ENCODE results near the gene OR2F1.

Gene OR2F1

DNA sequence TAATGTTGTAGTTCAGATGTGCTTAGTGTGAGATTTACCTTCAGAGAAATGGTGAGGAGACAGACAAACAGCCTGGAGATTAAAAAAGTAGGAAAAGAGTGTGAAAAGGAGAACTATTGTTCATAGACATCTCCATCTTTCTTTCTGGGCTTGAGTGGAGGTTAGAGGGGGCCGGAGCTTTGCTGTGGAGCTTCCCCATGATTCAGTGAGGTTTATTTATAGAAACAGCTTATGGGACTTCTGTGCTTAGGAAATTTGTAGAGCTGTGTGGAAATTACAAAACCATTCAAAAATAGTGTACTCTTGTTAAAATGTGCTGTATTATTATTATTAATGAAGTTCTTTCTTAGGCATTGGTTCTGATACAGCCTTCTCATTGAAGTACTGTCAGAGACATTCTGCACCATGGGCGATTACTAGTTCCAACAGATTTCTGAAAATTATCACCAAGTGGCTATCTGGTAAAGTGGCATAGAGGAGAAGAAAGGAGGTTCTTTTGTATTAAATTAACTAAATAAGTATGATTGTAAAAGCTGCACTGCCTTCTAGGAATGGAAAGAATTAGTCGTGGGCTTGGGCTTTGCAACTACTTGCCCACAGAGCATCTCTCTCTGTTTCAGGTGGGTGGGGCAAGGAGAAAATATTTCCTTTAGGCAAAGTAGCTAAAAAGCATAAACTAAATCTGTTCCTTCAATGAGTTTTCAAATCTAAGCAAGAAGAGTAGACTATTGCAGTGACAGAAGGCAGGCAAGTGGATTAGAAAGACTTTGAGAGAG, 44.0 kb upstream of the OR2F1 start:
- ChIA-PET CTCF (interaction anchor here (1.0 to 2.3 kb wide), 4 partner anchors 9 to 217 kb away, joined by 3 to 7 read pairs (median 4); partner anchors contain the start of gene TCAF1), POLR2A (no interaction called here)
- DNase-seq (ENCODE audit: extremely low spot score): no peak
- TF ChIP-seq, protein P1, sequence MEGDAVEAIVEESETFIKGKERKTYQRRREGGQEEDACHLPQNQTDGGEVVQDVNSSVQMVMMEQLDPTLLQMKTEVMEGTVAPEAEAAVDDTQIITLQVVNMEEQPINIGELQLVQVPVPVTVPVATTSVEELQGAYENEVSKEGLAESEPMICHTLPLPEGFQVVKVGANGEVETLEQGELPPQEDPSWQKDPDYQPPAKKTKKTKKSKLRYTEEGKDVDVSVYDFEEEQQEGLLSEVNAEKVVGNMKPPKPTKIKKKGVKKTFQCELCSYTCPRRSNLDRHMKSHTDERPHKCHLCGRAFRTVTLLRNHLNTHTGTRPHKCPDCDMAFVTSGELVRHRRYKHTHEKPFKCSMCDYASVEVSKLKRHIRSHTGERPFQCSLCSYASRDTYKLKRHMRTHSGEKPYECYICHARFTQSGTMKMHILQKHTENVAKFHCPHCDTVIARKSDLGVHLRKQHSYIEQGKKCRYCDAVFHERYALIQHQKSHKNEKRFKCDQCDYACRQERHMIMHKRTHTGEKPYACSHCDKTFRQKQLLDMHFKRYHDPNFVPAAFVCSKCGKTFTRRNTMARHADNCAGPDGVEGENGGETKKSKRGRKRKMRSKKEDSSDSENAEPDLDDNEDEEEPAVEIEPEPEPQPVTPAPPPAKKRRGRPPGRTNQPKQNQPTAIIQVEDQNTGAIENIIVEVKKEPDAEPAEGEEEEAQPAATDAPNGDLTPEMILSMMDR (IDR thresholded peaks at IDR 0.05; ENCODE audit: control extremely low read depth, extremely low read depth, low read depth, missing control alignments): no peak

DNA sequence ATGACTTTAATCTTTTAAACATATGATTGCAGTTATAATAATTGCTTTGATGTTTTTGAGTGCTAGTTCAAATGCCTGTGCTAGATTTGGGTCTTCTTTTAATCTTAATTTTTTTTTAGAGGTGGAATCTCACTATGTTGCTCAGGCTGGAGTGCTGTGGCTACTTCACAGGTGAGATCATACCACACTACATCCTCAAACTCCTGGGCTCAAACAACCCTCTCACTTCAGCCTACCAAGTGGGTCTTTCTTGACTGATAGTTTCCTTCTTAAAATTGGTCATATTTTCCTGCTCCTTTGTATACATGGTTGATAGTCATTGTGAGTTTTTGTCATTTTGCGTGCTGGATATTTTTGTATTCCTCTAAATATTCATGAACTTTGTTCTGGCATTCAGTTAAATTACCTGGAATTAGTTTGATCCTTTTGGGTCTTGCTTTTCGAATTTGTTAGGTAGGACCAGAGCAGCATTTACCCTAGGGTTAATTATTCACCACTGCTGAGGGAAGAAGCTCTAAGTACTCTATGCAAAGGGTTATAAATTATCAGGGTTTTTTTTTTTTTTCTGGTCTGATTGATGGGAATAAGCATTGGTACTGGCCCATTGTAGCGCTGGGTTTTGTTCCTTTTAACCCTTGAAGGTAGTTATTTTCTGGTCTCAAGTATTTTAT, 40.6 kb upstream of the OR2F1 start:
- ChIA-PET CTCF (no interaction called here), POLR2A (no interaction called here)
- no peak for DNase-seq (ENCODE audit: extremely low spot score)
- TF ChIP-seq, protein P1 (IDR thresholded peaks at IDR 0.05; ENCODE audit: control extremely low read depth, extremely low read depth, low read depth, missing control alignments): no peak

DNA sequence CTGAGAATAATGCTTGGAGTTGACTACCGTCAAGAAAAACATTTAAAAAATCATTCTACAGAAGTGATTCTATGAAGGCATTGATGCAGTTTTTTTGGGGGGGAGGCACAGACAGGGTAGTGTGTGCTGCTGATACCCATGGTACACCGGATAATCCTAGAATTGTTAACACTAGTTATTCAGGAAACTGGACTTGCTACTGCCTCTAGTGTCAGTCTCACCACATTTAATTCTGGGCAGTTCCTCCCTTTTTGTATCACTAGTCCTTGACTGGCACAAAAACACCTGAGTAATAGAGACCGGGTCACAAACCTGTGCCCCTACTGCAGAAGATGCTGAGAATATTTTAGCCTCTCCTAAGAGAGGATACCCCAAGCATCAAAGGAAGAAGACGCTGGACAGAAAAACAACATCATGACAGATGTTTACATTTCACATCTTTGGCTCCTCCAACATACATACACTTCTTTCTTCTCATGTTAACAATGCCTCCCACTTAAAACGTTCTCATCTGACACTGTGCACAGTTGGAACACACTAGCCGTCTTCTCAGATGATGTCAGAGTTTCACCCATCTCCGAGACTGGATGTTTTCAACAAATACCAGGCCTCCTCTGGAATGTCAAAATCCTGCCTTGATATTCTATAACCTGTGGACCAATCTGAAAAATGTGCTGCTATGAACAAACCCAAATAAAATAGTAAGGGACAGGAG, 39.5 kb upstream of the OR2F1 start:
- POLR2A ChIA-PET: no interaction called here
- CTCF ChIA-PET: no interaction called here
- no peak for DNase-seq (ENCODE audit: extremely low spot score)
- TF ChIP-seq, protein P1 (IDR thresholded peaks at IDR 0.05; ENCODE audit: control extremely low read depth, extremely low read depth, low read depth, missing control alignments): no peak

DNA sequence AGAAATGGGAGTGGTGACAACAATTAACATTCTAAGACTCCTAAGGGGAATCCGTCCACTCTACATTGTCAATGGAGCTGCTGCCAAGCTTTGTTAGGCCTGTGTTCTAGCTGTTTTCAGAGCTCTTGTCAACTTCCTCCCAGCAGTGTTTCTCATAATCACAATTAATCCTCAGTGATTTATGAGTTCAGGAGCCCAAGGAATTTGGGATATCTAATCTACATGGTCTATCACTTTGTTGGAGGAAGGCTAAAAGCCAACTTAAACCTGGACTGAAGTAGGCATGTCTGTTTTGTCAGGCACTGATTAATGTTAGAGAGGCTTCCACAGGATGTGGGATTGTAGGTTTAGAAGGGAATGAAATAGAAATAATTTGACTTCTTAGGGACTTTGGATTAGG, 29.8 kb upstream of the OR2F1 start:
- no peak for DNase-seq (ENCODE audit: extremely low spot score)
- ChIA-PET POLR2A (no interaction called here), CTCF (interaction anchor here (1.2 kb wide), 1 partner anchor 109 kb away, joined by 3 read pairs; no protein-coding TSS in a partner anchor)
- TF ChIP-seq, protein P1 (IDR thresholded peaks at IDR 0.05; ENCODE audit: control extremely low read depth, extremely low read depth, low read depth, missing control alignments): no peak

DNA sequence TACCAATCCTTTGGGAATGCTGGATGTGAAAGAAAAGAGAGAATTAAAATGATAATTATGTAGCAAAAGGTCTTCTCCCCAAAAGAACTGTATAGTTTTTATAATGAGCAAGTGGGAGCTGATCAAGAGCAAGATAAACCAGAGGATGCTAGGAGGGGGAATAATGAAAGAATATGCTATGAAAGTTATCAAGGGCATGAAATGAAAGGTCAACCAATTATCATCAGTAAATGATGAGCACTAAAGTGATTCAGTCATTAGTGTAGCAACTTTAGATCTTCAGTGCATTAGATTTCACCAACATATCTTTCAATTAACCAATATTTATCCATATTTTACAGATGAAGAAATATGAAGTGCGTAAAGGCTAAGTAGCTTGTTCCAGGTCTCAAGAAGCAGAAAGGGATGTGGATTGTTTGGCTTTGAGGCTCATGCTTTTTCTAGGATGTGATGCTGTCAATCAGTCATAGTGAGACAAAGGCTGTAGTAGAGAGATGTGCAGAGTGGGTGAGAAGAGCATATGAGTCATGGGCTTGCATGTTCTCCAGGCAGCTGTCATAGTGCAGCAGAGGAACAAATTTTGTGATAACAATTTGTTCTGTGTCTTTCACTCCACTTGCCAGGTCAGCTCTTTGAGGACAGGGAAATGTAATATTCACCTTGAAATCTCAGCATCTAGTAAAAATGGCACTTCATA, 25.3 kb upstream of the OR2F1 start:
- ChIA-PET POLR2A (no interaction called here), CTCF (interaction anchor here (1.2 to 2.0 kb wide), 2 partner anchors 8 to 32 kb away, joined by 3 to 5 read pairs; no protein-coding TSS in a partner anchor)
- TF ChIP-seq, protein P1 (IDR thresholded peaks at IDR 0.05; ENCODE audit: control extremely low read depth, extremely low read depth, low read depth, missing control alignments): no peak
- DNase-seq (ENCODE audit: extremely low spot score): no peak

DNA sequence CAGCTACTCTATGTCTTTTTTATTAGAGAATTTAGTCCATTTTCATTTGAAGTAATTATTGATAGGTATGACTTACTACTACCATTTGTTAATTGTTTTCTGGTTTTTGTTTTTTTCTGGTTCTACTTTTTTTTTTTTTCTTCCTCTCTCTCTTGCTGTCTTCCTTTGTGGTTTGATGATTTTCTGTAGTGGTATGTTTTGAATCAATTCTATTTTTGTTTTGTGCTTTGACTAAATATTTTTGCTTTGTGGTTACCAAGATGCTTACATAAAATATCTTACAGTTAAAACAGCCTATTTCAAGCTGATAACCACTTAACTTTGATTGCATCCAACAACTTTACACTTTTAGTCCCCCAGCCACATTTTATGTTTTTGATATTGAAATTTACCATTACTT, 22.9 kb upstream of the OR2F1 start:
- DNase-seq (ENCODE audit: extremely low spot score): no peak
- CTCF ChIA-PET: no interaction called here
- POLR2A ChIA-PET: no interaction called here
- TF ChIP-seq, protein P1 (IDR thresholded peaks at IDR 0.05; ENCODE audit: control extremely low read depth, extremely low read depth, low read depth, missing control alignments): no peak

Data from GM10248 (cell line).